ENCODE data around the gene ADAMTS8. TPM values are rescaled to one million over a fixed set of nuclear protein-coding genes. Genes with fewer than 3 reads are reported as not detected.

The ADAMTS8 gene, protein sequence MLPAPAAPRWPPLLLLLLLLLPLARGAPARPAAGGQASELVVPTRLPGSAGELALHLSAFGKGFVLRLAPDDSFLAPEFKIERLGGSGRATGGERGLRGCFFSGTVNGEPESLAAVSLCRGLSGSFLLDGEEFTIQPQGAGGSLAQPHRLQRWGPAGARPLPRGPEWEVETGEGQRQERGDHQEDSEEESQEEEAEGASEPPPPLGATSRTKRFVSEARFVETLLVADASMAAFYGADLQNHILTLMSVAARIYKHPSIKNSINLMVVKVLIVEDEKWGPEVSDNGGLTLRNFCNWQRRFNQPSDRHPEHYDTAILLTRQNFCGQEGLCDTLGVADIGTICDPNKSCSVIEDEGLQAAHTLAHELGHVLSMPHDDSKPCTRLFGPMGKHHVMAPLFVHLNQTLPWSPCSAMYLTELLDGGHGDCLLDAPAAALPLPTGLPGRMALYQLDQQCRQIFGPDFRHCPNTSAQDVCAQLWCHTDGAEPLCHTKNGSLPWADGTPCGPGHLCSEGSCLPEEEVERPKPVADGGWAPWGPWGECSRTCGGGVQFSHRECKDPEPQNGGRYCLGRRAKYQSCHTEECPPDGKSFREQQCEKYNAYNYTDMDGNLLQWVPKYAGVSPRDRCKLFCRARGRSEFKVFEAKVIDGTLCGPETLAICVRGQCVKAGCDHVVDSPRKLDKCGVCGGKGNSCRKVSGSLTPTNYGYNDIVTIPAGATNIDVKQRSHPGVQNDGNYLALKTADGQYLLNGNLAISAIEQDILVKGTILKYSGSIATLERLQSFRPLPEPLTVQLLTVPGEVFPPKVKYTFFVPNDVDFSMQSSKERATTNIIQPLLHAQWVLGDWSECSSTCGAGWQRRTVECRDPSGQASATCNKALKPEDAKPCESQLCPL
- 3.1 and 6.6 TPM in 2 replicates for total RNA-seq
- 3.8 and 4.0 TPM in 2 replicates for polyA plus RNA-seq

DNA sequence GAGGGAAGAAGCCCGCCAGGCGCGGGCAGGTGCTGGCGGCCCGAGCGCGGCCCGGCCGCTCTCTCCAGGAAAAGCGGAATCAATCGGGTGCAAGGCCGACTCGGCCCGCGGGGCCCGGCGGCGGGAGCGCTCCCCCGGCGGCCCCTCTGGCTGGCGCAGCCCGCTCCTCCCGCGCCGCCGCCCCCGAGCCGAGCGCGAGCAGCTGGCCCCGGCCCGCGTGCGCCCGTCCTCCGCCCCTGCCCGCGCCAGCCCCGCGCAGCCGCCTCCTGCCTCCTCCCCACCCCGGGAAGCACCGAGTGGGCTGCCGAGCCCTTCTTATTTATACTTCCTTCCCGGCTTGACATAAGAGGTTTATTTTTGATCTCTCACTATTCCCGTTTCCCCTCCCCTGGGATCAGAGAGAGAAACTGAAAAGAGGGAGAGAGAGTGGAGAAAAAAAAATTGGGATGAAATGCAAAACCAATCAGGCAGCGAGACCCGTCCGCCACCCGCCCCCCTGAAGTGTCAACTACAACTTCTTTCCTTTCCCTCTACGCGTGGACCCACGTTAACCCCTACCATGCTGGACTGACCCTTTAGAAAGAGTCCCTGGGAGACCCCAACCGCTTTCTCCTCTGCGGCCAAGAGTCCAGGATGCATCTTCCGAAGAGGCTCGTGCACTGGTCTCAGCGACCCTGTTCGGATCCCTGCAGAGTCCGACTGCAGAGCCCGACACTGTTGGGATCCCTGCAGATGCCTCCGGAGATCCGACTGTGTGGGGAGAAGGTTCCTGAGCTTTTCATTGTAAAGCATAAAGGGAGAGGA is at the start of gene ADAMTS8:
Gene ADAMTS8, minus strand, starts transcription at position 294 of the 804 bp plus-strand sequence. CDS start 323 bp downstream, outside the sequence.
- no peak within 1 kb of the TSS for H3K27ac ChIP-seq
- H3K27me3 ChIP-seq = peaks cover 45% of the 10 kb centered on the region
- no peaks in the 10 kb centered on the region for H3K9me3 ChIP-seq (ENCODE audit: low read depth)
- peak in 1 of 2 donors; percentile 61 for DNase-seq (ENCODE audit: low read depth in 1 of 2, low spot score in 1 of 2)
- H3K4me1 ChIP-seq (ENCODE audit: low read depth) = peaks cover 8% of the 10 kb centered on the region
- no peaks in the 10 kb centered on the region for H3K36me3 ChIP-seq
- peak within 1 kb of the TSS; percentile 28 for H3K4me3 ChIP-seq
- TF ChIP-seq, protein P1, sequence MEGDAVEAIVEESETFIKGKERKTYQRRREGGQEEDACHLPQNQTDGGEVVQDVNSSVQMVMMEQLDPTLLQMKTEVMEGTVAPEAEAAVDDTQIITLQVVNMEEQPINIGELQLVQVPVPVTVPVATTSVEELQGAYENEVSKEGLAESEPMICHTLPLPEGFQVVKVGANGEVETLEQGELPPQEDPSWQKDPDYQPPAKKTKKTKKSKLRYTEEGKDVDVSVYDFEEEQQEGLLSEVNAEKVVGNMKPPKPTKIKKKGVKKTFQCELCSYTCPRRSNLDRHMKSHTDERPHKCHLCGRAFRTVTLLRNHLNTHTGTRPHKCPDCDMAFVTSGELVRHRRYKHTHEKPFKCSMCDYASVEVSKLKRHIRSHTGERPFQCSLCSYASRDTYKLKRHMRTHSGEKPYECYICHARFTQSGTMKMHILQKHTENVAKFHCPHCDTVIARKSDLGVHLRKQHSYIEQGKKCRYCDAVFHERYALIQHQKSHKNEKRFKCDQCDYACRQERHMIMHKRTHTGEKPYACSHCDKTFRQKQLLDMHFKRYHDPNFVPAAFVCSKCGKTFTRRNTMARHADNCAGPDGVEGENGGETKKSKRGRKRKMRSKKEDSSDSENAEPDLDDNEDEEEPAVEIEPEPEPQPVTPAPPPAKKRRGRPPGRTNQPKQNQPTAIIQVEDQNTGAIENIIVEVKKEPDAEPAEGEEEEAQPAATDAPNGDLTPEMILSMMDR (IDR thresholded peaks at IDR 0.05; ENCODE audit: low read depth, low read length) = no peak

DNA sequence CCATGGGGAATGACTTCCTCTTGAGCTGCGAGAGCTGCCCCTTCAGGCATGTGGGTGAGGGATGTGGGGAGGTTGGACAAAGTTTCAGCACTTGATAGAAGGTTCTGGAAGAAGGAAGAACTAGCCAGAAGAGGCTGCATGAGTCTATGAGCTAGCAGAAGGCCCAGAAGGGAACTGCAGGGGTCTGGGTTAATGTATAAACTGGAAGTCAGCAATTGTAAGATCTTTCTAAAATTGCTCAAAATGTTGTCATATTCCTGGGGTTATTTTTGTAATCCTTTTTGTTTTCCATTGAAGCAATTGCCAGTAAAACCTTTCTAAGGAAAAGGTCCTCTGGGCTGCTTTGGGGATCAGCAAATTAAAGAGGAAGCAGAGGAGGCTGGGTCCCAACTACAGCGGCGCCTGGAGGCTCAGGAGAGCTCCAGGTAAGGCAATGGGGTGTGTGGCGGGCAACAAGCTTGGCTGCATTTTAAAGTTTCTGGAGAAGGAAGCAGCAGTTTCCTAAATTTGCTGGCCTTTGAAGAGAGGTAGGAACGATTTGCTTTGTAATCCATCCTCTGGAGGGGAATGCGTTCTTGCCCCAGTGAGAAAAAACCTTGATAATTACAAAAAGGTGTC is 49.3 kb upstream of the ADAMTS8 start:
- Histone ChIP-seq H3K27ac (peak overlapping the region; percentile 93), H3K27me3 (no peaks in the 10 kb centered on the region), H3K36me3 (peaks cover 8% of the 10 kb centered on the region), H3K9me3 (ENCODE audit: low read depth) (no peaks in the 10 kb centered on the region), H3K4me3 (no peak overlapping the region), H3K4me1 (ENCODE audit: low read depth) (peaks cover 31% of the 10 kb centered on the region)
- TF ChIP-seq, protein P1 (IDR thresholded peaks at IDR 0.05; ENCODE audit: low read depth, low read length) = no peak
- DNase-seq (ENCODE audit: low read depth in 1 of 2, low spot score in 1 of 2) = peak in 1 of 2 donors; percentile 31

DNA sequence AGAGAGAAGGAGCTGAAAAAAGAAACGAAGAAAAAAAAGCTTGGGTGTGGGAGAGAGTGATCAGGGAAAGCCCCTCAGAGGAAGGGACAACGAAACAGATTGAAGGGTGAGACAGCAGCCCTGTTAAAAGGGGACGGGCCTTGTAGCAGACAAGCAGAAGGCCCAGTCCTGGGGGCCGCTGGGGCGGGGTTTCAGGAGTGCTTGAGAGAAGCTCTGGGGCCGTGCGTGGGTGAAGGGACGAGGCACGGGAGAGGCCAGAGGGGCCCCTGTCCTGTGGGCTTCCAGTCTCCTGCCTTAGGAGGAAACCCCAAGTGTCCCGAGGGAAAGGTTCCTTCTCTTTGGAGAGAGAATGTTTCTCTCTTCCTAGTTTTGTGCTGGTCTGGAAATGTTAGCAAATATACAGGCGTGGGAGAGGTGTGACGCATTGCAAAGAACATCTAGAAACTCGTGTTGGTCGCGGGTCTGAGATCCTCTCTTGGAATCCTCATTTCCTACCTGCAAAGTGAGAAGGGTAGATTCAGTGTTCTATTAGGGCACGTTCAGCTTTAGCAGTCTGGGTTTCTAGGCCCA is 48.6 kb upstream of the ADAMTS8 start:
- DNase-seq (ENCODE audit: low read depth in 1 of 2, low spot score in 1 of 2) = no peak
- H3K27ac ChIP-seq = peak overlapping the region; percentile 93
- TF ChIP-seq, protein P1 (IDR thresholded peaks at IDR 0.05; ENCODE audit: low read depth, low read length) = no peak

DNA sequence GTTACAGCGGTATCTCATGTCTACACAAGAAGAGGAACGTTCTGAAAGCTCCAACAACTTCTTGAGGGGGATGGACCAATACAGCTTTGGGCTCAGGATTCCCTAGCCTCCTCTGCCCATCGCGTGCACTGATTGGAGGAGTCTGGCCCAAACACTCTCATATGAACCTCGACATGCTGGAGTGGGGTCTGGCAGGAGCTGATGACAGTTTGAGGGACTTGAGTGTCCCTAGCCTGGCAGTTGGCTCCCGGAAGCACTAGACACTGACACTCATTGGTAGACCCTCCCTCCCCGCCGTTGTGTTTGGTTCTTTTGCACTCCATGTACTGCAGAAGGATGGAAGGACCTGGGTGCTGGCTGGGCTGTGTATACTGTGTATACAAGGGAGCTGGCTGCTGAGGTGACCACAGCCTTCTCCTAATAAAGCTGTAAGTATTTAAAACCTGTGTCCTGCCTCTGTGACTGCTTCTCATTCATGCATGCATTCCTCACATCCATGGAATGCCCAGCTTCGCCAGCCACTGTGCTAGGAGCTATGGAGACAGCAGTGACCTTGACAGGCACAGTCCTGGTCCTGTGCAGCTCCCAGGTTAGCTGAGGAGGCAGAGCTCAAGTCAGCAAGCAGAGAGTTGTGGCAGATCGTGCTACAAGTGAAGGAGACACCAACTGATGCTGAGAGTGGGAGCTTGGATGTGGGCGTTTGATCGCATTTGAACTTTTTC is 48.0 kb upstream of the ADAMTS8 start:
- TF ChIP-seq, protein P1 (IDR thresholded peaks at IDR 0.05; ENCODE audit: low read depth, low read length) = no peak
- DNase-seq (ENCODE audit: low read depth in 1 of 2, low spot score in 1 of 2) = peak in 1 of 2 donors; percentile 81
- Histone ChIP-seq H3K27me3 (no peaks in the 10 kb centered on the region), H3K27ac (peak overlapping the region; percentile 93), H3K9me3 (ENCODE audit: low read depth) (no peaks in the 10 kb centered on the region), H3K4me3 (no peak overlapping the region), H3K4me1 (ENCODE audit: low read depth) (peaks cover 31% of the 10 kb centered on the region), H3K36me3 (peaks cover 8% of the 10 kb centered on the region)

More for the DNA sequence above, 48.6 kb upstream of the ADAMTS8 start:
- no peak overlapping the region for H3K4me3 ChIP-seq
- H3K4me1 ChIP-seq (ENCODE audit: low read depth) = peaks cover 31% of the 10 kb centered on the region
- peaks cover 8% of the 10 kb centered on the region for H3K36me3 ChIP-seq
- H3K9me3 ChIP-seq (ENCODE audit: low read depth) = no peaks in the 10 kb centered on the region
- no peaks in the 10 kb centered on the region for H3K27me3 ChIP-seq
